Measurements from ENCODE around the gene MED20. TPM values are rescaled to one million over a fixed set of nuclear protein-coding genes. Genes with fewer than 3 reads are reported as not detected.

The MED20 gene
- total and polyA plus RNA-seq, 2 of the 4 experiments (the other 2 are of a cell fraction): 24.8 to 38.2 TPM

GRCh38 chr6:41900861-41901260 lies 20.1 kb downstream of the MED20 start:
- Histone ChIP-seq H3K23ac (ENCODE audit: low read depth, low read length) (no peak overlapping the region), H4K5ac (ENCODE audit: low read depth, low read length) (no peak overlapping the region), H3K9ac (ENCODE audit: low read depth, low read length) (no peak overlapping the region), H2BK120ac (ENCODE audit: low read depth, low read length) (no peak overlapping the region), H3K27me3 (ENCODE audit: control insufficient read depth, insufficient read depth, low read length) (no peaks in the 10 kb centered on the region), H3K4ac (ENCODE audit: low read depth, low read length) (no peak overlapping the region), H4K20me1 (ENCODE audit: insufficient read depth, low read length) (no peaks in the 10 kb centered on the region; the same call in 1 of the 2 replicates), H3K14ac (replicated peaks; ENCODE audit: low read depth, low read length) (no peak overlapping the region), H3K4me2 (ENCODE audit: low read depth, low read length) (no peak overlapping the region), H3K36me3 (ENCODE audit: control insufficient read depth, insufficient read depth, low read length) (peaks cover 21% of the 10 kb centered on the region), H2BK15ac (ENCODE audit: low read depth, low read length) (no peak overlapping the region), H4K8ac (ENCODE audit: low read depth in 2 of 2, low read length in 2 of 2) (no peak overlapping the region), H3K4me3 (ENCODE audit: insufficient read depth, low read depth, low read length) (no peak overlapping the region), H3K9me1 (ENCODE audit: insufficient read depth, low read length) (no peaks in the 10 kb centered on the region; the same call in 1 of the 2 replicates), H2BK5ac (ENCODE audit: low read depth, low read length, poor library complexity, severe bottlenecking) (no peak overlapping the region), H3K9me3 (ENCODE audit: control insufficient read depth, insufficient read depth, low read length) (no peaks in the 10 kb centered on the region), H3K27ac (ENCODE audit: insufficient read depth, low read length) (no peak overlapping the region), H4K91ac (ENCODE audit: insufficient read depth, low read depth, low read length) (no peak overlapping the region), H3K4me1 (ENCODE audit: control insufficient read depth, insufficient read depth, low read length) (no peaks in the 10 kb centered on the region), H3K18ac (ENCODE audit: low read depth, low read length) (no peak overlapping the region), H3K56ac (ENCODE audit: extremely low read depth, insufficient read depth, low read length) (no peak overlapping the region), H2AK5ac (ENCODE audit: low read depth, low read length) (no peak overlapping the region), H2AK9ac (replicated peaks; ENCODE audit: low read depth, low read length, poor library complexity) (no peak overlapping the region), H3K79me1 (ENCODE audit: low read depth in 1 of 2, low read length in 2 of 2) (peaks cover 4 to 19% of the 10 kb centered on the region in 2 experiments; a peak in 3 of 4 replicates), H2AFZ (replicated peaks; ENCODE audit: low read length, poor library complexity) (no peak overlapping the region), H2BK20ac (ENCODE audit: low read depth, low read length) (no peak overlapping the region)
- BruUV-seq (replicated peaks): no TSS peak
- POLR2A ChIA-PET (ENCODE audit: unreplicated experiment): no interaction called here
- no peak for TF ChIP-seq CEBPB (IDR thresholded peaks at IDR 0.05; ENCODE audit: low read depth, low read length)
- no peak for TF ChIP-seq NFE2L2 (IDR thresholded peaks at IDR 0.05; ENCODE audit: low read depth, low read length)
- no peak for TF ChIP-seq RAD21 (IDR thresholded peaks at IDR 0.05; ENCODE audit: low read length)
- TF ChIP-seq POLR2A (IDR thresholded peaks at IDR 0.05; ENCODE audit: low read depth, low read length): no peak
- TF ChIP-seq SMC3 (IDR thresholded peaks at IDR 0.05; ENCODE audit: low read depth, low read length): no peak
- no peak for TF ChIP-seq BHLHE40 (IDR thresholded peaks at IDR 0.05; ENCODE audit: low read depth, low read length)
- no peak for TF ChIP-seq ELK1 (IDR thresholded peaks at IDR 0.05; ENCODE audit: borderline replicate concordance, low read depth, low read length)
- no peak for TF ChIP-seq MXI1 (IDR thresholded peaks at IDR 0.05; ENCODE audit: borderline replicate concordance, low read depth, low read length)
- no peak for TF ChIP-seq RCOR1 (IDR thresholded peaks at IDR 0.05; ENCODE audit: insufficient replicate concordance, low read length)
- no peak for TF ChIP-seq CTCF (conservative IDR thresholded peaks at IDR 0.05; ENCODE audit: low read depth, low read length)
- TF ChIP-seq MAZ (IDR thresholded peaks at IDR 0.05; ENCODE audit: borderline replicate concordance, low read depth, low read length): no peak
- dilution Hi-C loops (cut with HindIII; ENCODE audit: low sequenced_read_pairs, unreplicated experiment) (no loop called here), intact Hi-C loops (cut with micrococcal nuclease) (no loop called here), in situ Hi-C loops (cut with MboI; ENCODE audit: low sequenced_read_pairs) (no loop called here)
- DNase-seq (no peak), ATAC-seq (ENCODE audit: low read depth) (no peak)
- CTCF ChIA-PET: no interaction called here
- no CpG with 5 or more reads among the region's 1 CpG for WGBS, 2 experiments (ENCODE audit: extremely low coverage in 2 of 2, insufficient read length in 1 of 2)
